GM12891 (cell line): Measurements from ENCODE around the gene STK36.

ENCODE experiments used
- POU2F2 ChIP-seq: IDR thresholded peaks from 2 replicates; pipeline ENCODE4 v1.6.1; 2011; ENCODE audit warnings: low read depth, mild to moderate bottlenecking, control low read depth, low read length, moderate library complexity
- SPI1 ChIP-seq: IDR thresholded peaks from 2 replicates; pipeline ENCODE4 v1.6.1; 2011; ENCODE audit warnings: low read depth, low read length, control low read depth

- TF ChIP-seq SPI1 = no peak
- TF ChIP-seq POU2F2 = no peak
Measured at GRCh38 chr2:218642786-218643185, 29.1 kb upstream of the STK36 start.
